ENCODE measurements around the gene HNRNPAB. TPM values are rescaled to one million over a fixed set of nuclear protein-coding genes. Genes with fewer than 3 reads are reported as not detected.

The HNRNPAB gene
- total RNA-seq, 6 experiments from 2014 or later, result 44.2 to 96.1 (median 73.5) TPM

DNA sequence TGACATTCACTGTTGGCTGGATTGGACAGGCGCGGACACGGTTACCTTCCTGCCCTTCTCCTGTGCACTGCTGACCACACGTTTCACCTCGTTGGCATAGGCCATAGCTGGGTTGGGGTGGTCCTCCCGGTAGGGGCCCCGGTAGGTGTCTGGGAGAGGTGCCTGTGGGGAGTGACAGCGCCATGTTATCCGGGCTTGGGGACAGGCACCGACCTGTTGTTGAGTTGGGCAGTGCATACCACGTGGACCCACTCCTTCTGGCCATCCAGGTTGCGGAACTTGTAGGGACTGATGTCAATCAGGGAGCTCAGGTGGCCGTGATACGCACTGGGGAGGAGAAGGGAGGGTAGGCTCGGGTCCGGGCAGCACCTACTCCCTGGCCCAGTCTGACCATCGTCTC, 20.1 kb downstream of the HNRNPAB start:
- no peaks in the 10 kb centered on the region for H3K27me3 ChIP-seq
- ATAC-seq (no peak), DNase-seq (peak in 2 of 3 donors; percentile 17 to 43)
- peaks cover 0 to 31% (median 11%) of the 10 kb centered on the region in 4 donors for H3K36me3 ChIP-seq
- H3K27ac ChIP-seq, result no peak overlapping the region
- TF ChIP-seq POLR2A (IDR thresholded peaks at IDR 0.05), result no peak
- TF ChIP-seq, protein P1, sequence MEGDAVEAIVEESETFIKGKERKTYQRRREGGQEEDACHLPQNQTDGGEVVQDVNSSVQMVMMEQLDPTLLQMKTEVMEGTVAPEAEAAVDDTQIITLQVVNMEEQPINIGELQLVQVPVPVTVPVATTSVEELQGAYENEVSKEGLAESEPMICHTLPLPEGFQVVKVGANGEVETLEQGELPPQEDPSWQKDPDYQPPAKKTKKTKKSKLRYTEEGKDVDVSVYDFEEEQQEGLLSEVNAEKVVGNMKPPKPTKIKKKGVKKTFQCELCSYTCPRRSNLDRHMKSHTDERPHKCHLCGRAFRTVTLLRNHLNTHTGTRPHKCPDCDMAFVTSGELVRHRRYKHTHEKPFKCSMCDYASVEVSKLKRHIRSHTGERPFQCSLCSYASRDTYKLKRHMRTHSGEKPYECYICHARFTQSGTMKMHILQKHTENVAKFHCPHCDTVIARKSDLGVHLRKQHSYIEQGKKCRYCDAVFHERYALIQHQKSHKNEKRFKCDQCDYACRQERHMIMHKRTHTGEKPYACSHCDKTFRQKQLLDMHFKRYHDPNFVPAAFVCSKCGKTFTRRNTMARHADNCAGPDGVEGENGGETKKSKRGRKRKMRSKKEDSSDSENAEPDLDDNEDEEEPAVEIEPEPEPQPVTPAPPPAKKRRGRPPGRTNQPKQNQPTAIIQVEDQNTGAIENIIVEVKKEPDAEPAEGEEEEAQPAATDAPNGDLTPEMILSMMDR (IDR thresholded peaks at IDR 0.05), result no peak
- H3K4me3 ChIP-seq, result no peak overlapping the region
- 92% methylated on average over 7 of the region's 17 CpGs for WGBS (ENCODE audit: insufficient coverage, low coverage, low lambda C conversion rate, missing lambda C conversion rate)
- no peaks in the 10 kb centered on the region for H3K9me3 ChIP-seq
- intact Hi-C loops (cut with DNase I), result no loop called here
- H3K4me1 ChIP-seq, result peaks cover 0 to 32% (median 6%) of the 10 kb centered on the region in 4 donors

DNA sequence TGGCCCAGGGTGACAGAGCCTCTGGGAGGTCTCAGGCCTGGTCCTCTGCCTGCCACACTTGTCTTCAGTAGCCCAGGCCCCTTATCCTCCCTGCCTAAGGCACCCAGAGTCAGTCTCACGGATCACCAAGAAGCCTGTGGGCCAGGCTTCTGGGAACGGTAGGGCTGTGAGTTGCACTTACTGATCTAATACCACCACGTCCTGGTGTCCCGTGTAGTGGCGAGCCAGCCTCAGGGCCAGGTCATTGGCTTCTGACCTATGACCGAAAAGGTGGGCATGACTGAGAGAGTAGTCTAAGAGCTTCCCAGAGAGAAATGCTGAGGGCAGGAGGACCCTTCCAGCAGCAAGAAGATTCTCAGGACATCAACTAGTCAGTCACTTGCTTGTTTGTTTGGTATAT, 20.8 kb downstream of the HNRNPAB start:
- H3K4me1 ChIP-seq, result peaks cover 0 to 39% (median 9%) of the 10 kb centered on the region in 4 donors
- H3K36me3 ChIP-seq, result peaks cover 0 to 29% (median 15%) of the 10 kb centered on the region in 4 donors
- H3K27me3 ChIP-seq, result no peaks in the 10 kb centered on the region
- H3K9me3 ChIP-seq, result no peaks in the 10 kb centered on the region
- no peak for TF ChIP-seq POLR2A (IDR thresholded peaks at IDR 0.05)
- TF ChIP-seq, protein P1 (IDR thresholded peaks at IDR 0.05), result no peak
- H3K27ac ChIP-seq, result no peak overlapping the region
- intact Hi-C loops (cut with DNase I), result no loop called here
- peak in 2 of 3 donors; percentile 27 to 38 for DNase-seq
- WGBS (ENCODE audit: insufficient coverage, low coverage, low lambda C conversion rate, missing lambda C conversion rate), result 30% methylated on average over 3 of the region's 6 CpGs
- ATAC-seq, result peak; percentile 33 to 56 (median 46)
- no peak overlapping the region for H3K4me3 ChIP-seq

DNA sequence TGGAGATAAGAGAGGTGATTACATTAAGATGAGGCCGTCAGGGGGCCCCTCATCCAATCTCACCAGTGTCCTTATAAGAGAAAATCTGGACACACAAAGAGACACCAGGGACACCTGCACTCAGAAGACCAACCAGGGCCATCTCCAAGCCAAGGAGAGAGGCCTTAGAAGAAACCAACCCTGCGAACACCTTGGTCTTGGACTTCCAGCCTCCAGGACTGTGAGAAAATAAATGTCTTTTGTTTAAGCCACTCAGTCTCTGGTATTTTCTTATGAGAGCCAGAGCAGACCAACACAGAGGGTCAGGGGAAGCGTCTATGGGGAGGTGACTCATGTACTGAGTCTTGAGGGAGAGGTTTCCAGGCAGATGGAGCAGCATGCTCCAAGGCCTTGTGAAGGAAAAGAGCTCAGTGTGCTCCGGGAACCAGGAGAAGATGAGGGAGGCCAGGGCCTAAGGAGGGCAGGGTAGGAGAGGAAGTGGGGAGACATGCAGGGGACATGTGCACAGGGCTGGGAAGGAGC, 22.9 kb downstream of the HNRNPAB start:
- ATAC-seq (no peak), DNase-seq (no peak)
- Histone ChIP-seq H3K9me3 (no peaks in the 10 kb centered on the region), H3K27me3 (no peaks in the 10 kb centered on the region), H3K4me1 (peaks cover 0 to 54% (median 16%) of the 10 kb centered on the region in 4 donors), H3K4me3 (no peak overlapping the region), H3K36me3 (peaks cover 0 to 15% (median 14%) of the 10 kb centered on the region in 4 donors), H3K27ac (no peak overlapping the region)
- 67% methylated on average over 3 of the region's 4 CpGs for WGBS (ENCODE audit: insufficient coverage, low coverage, low lambda C conversion rate, missing lambda C conversion rate)
- intact Hi-C loops (cut with DNase I), result no loop called here
- TF ChIP-seq POLR2A (IDR thresholded peaks at IDR 0.05), result no peak
- TF ChIP-seq, protein P1 (IDR thresholded peaks at IDR 0.05), result no peak

DNA sequence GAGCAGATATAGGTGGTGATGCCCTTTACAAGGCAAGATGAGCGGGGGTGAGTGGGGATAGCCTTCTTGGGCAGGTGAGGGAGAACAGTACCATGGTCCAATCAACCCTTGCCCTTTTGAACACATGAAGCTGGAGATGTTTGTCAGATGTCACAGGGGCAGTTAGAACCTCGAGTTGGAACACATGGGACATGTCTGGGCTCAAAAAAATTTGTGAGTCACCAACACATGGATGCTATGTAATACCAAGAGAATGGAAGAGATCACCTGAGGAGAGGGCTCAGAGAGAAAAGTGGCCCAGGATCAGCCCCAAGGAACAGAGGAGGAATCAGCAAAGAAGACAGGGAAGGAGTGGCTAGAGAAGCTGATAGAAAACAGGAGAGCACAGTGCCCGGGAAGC, 23.6 kb downstream of the HNRNPAB start:
- no peak for ATAC-seq
- H3K27ac ChIP-seq, result no peak overlapping the region
- intact Hi-C loops (cut with DNase I), result no loop called here
- no peak overlapping the region for H3K4me3 ChIP-seq
- H3K36me3 ChIP-seq, result peaks cover 0 to 14% (median 10%) of the 10 kb centered on the region in 4 donors
- H3K9me3 ChIP-seq, result no peaks in the 10 kb centered on the region
- 76% methylated on average over 3 of the region's 3 CpGs for WGBS (ENCODE audit: insufficient coverage, low coverage, low lambda C conversion rate, missing lambda C conversion rate)
- peaks cover 0 to 54% (median 16%) of the 10 kb centered on the region in 4 donors for H3K4me1 ChIP-seq
- no peak for DNase-seq
- TF ChIP-seq, protein P1 (IDR thresholded peaks at IDR 0.05), result no peak
- no peak for TF ChIP-seq POLR2A (IDR thresholded peaks at IDR 0.05)
- H3K27me3 ChIP-seq, result no peaks in the 10 kb centered on the region

All from right lobe of liver (tissue), 6 donors.